PFSK-1 (cell line): ENCODE results near the gene UEVLD.

Experiments used
- FOXP2 ChIP-seq: optimal IDR thresholded peaks from 2 replicates; pipeline ENCODE3; 2011; ENCODE audit warnings: borderline replicate concordance, control low read depth, inconsistent platforms; ENCODE audit not compliant: insufficient read depth; ENCODE audit errors: extremely low read length, extremely low read depth
- POLR2AphosphoS5 ChIP-seq: IDR thresholded peaks from 2 replicates; pipeline ENCODE4 v1.6.1; 2012; ENCODE audit warnings: low read depth, mild to moderate bottlenecking, control low read depth, low read length, moderate library complexity
- SIN3A ChIP-seq: IDR thresholded peaks from 2 replicates; pipeline ENCODE4 v1.6.1; 2012; ENCODE audit warnings: mild to moderate bottlenecking, low read length, moderate library complexity, borderline replicate concordance; ENCODE audit not compliant: insufficient read depth
- TAF1 ChIP-seq: IDR thresholded peaks from 2 replicates; pipeline ENCODE4 v1.6.1; 2012; ENCODE audit warnings: low read length, control low read depth, borderline replicate concordance; ENCODE audit not compliant: insufficient read depth
- TF ChIP-seq, protein P1 (sequence below), 2 experiments: IDR thresholded peaks; 2 replicates each; pipeline versions ENCODE4 v1.6.1 to v1.8.0; 2011 to 2012; ENCODE audit warnings: low read depth in 2 of 2, low read length in 2 of 2, control low read depth in 1 of 2, inconsistent platforms in 1 of 2, mild to moderate bottlenecking in 1 of 2, moderate library complexity in 1 of 2; ENCODE audit not compliant: insufficient read depth in 1 of 2

UEVLD gene

DNA sequence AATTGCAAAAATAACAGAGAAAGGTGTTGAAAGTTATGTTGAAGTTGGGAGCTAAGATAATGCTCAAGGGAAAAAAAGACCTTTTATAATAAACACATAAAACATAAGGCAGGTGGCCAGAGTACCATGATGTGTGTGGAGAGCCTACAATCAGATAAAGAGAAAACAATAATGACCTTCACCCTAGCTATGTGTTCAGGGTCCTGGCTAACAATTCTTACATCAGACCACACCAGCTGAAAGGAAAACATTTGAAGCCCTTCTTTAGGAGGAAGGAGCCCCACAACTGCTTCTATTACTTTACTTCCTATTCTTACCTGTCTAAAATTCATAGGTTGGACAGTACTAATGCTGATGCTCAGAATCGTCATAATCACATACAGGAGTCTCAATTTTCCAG lies 64.3 kb downstream of the UEVLD start:
- TF ChIP-seq FOXP2: no peak
- no peak for TF ChIP-seq POLR2AphosphoS5
- no peak for TF ChIP-seq SIN3A
- no peak for TF ChIP-seq TAF1
- TF ChIP-seq, protein P1, sequence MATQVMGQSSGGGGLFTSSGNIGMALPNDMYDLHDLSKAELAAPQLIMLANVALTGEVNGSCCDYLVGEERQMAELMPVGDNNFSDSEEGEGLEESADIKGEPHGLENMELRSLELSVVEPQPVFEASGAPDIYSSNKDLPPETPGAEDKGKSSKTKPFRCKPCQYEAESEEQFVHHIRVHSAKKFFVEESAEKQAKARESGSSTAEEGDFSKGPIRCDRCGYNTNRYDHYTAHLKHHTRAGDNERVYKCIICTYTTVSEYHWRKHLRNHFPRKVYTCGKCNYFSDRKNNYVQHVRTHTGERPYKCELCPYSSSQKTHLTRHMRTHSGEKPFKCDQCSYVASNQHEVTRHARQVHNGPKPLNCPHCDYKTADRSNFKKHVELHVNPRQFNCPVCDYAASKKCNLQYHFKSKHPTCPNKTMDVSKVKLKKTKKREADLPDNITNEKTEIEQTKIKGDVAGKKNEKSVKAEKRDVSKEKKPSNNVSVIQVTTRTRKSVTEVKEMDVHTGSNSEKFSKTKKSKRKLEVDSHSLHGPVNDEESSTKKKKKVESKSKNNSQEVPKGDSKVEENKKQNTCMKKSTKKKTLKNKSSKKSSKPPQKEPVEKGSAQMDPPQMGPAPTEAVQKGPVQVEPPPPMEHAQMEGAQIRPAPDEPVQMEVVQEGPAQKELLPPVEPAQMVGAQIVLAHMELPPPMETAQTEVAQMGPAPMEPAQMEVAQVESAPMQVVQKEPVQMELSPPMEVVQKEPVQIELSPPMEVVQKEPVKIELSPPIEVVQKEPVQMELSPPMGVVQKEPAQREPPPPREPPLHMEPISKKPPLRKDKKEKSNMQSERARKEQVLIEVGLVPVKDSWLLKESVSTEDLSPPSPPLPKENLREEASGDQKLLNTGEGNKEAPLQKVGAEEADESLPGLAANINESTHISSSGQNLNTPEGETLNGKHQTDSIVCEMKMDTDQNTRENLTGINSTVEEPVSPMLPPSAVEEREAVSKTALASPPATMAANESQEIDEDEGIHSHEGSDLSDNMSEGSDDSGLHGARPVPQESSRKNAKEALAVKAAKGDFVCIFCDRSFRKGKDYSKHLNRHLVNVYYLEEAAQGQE (IDR thresholded peaks at IDR 0.05; ENCODE audit: insufficient read depth in 1 of 2, low read depth in 2 of 2, low read length in 2 of 2): no peak

DNA sequence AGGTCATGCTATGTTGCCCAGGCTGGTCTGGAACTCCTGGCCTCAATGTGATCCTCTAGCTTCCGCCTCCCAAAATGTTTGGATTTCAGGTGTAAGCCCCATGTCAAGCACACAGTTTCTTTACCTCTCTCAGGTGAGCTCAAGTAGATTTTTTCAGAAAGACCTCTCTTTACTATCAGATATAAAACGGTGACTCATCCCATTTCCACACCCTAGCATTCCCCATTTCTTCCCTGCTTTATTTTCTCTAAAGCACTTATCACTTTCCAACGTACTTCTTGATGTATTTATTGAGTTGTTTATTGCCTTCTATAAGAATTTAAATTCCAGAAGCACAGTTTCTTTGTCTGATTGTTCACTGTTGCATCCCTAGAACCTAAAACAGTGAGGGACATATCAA lies 65.5 kb downstream of the UEVLD start:
- TF ChIP-seq TAF1: no peak
- no peak for TF ChIP-seq FOXP2
- no peak for TF ChIP-seq POLR2AphosphoS5
- TF ChIP-seq SIN3A: no peak
- TF ChIP-seq, protein P1 (IDR thresholded peaks at IDR 0.05; ENCODE audit: insufficient read depth in 1 of 2, low read depth in 2 of 2, low read length in 2 of 2): no peak

DNA sequence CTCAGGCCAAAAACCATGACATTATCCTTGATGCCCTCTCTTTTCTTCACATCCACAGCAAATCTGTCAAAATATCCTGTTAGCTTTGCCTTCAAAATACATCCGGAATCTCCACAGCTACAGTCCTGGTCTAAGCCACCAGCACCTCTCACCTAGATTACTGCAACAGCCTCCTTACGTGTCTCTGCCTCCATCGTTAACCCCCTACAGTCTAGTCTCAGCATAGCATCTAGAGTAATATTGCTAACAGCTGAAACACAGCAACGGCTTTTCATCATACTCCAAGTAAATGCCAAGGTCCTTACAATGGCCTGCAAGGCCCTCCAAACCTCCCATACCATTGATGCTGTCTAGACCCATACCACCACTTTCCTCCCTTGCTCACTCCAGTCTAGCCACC lies 66.1 kb downstream of the UEVLD start:
- TF ChIP-seq TAF1: no peak
- no peak for TF ChIP-seq FOXP2
- TF ChIP-seq SIN3A: no peak
- TF ChIP-seq, protein P1 (IDR thresholded peaks at IDR 0.05; ENCODE audit: insufficient read depth in 1 of 2, low read depth in 2 of 2, low read length in 2 of 2): no peak
- TF ChIP-seq POLR2AphosphoS5: no peak

DNA sequence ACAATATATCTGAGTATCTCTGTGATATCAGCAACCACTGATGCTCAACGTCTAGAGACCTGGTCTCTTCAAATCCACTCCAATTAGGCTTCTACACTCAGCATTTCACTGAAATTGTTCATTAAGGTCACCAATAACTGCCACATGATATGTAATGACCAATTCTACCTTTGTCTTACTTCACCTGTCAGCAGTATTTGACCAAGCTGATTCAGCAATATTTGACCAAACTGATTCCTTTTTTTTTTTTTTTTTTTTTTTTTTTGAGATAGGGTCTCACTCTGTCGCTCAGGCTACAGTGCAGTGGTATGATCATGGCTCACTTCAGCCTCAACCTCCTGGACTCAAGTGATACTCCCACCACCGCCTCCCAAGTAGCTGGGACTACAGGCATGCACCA lies 67.4 kb downstream of the UEVLD start:
- TF ChIP-seq FOXP2: no peak
- TF ChIP-seq, protein P1 (IDR thresholded peaks at IDR 0.05; ENCODE audit: insufficient read depth in 1 of 2, low read depth in 2 of 2, low read length in 2 of 2): no peak
- TF ChIP-seq TAF1: no peak
- TF ChIP-seq SIN3A: no peak
- TF ChIP-seq POLR2AphosphoS5: no peak

DNA sequence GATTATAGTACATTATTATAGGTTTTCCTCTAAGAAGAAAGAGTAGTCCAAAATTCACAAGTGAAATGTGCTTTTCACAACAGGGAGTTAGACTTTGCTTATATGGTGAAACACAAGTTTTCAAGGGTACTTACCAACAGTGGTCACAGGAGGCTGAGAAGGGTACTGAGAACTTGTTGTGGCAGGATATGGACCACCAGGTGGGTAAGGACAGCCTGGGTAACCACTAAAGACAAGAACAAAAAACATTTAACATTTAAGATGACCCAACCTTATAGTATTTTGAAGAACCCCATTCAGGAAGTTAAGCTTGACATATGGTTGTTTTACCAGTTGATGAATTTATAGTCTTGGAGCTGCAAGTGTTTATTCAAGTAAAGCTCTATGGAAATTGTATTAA lies 86.2 kb downstream of the UEVLD start:
- TF ChIP-seq TAF1 (no peak), POLR2AphosphoS5 (no peak), SIN3A (no peak), FOXP2 (no peak)
- TF ChIP-seq, protein P1 (IDR thresholded peaks at IDR 0.05; ENCODE audit: insufficient read depth in 1 of 2, low read depth in 2 of 2, low read length in 2 of 2): no peak
